ENCODE data around the gene APPBP2. TPM values are rescaled to one million over a fixed set of nuclear protein-coding genes. Genes with fewer than 3 reads are reported as not detected.

Gene APPBP2
- total RNA-seq, 4 donors from 2014 or later, result 27.0 to 48.3 (median 39.9) TPM

- no peaks in the 10 kb centered on the region for H3K27me3 ChIP-seq
- no peak for TF ChIP-seq EP300 (IDR thresholded peaks at IDR 0.05)
- no peak for TF ChIP-seq POLR2A (IDR thresholded peaks at IDR 0.05)
- TF ChIP-seq CTCF (IDR thresholded peaks at IDR 0.05), result no peak
- no peak overlapping the region for H3K27ac ChIP-seq
- H3K9me3 ChIP-seq, result no peaks in the 10 kb centered on the region
- no peak overlapping the region for H3K4me3 ChIP-seq
- DNase-seq (ENCODE audit: low spot score in 2 of 2), result no peak
- 78 to 82% methylated on average over 4 of the region's 4 CpGs for WGBS, 2 donors
- no peaks in the 10 kb centered on the region for H3K36me3 ChIP-seq
- H3K4me1 ChIP-seq, result peaks cover 0 to 15% (median 5%) of the 10 kb centered on the region in 4 donors
Measured at GRCh38 chr17:60395508-60396065, 130.5 kb downstream of the APPBP2 start.

DNA sequence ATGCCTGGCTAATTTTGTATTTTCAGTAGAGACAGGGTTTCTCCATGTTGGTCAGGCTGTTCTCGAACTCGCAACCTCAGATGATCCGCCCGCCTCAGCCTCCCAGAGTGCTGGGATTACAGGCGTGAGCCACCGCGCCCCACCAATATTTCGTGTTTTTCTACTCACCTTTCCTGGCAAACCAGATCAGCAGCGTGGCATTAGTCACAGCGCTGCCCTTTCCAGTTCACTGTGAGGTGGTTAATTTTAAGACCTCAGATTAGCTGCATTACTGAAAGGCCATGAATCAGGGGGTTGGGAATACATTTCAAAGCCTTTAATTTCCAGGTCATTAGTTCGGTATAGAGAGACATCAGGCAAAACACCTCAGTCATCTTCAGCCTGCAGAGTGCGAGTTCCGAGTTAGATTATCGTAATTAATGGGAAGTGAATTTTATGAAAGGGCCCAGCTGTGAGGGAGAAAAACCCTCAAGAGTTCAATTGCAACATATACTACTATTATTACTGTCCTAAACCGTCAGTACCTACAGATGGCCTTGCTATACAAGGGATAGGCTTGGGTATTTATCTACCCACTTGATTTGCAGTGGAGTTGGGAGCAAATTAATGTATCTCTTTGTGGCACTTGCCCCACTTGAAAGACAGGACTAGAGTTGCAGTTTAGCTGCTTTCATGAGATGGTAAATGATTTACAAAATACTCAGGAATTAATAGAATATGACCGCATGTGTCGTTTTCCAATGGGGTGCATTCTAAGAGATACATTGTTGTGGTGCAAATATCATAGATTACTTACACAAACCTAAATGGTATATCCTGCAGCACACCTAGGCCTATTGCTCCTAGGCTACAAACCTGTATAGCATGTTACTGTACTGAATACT is 132.0 kb downstream of the APPBP2 start:
- Histone ChIP-seq H3K27ac (no peak overlapping the region), H3K9me3 (no peaks in the 10 kb centered on the region)
- TF ChIP-seq EP300 (IDR thresholded peaks at IDR 0.05) (no peak), CTCF (IDR thresholded peaks at IDR 0.05) (no peak)

More for the DNA sequence above, 132.0 kb downstream of the APPBP2 start:
- H3K36me3 ChIP-seq, result no peaks in the 10 kb centered on the region
- no peak for DNase-seq (ENCODE audit: low spot score in 2 of 2)
- WGBS, 2 donors, result 87 to 91% methylated on average over 17 of the region's 17 CpGs
- H3K4me1 ChIP-seq, result peaks cover 0 to 30% (median 17%) of the 10 kb centered on the region in 4 donors
- no peak overlapping the region for H3K4me3 ChIP-seq
- no peaks in the 10 kb centered on the region for H3K27me3 ChIP-seq

Small RNA genes lying within 50 kb of the gene (small RNA-seq; reads per million reads assigned to genes)
- gene AC011921.2, result not detected

Other genes starting within 250 kb of the APPBP2 start
- gene USP32, start 134.1 kb downstream of the APPBP2 start, total RNA-seq, result 10 to 100 TPM; 49.6 to 64.7 (median 56.5) TPM
- not detected for gene CHCT1, start 103.8 kb downstream of the APPBP2 start, total RNA-seq
- gene PPM1D, start 74.0 kb upstream of the APPBP2 start, total RNA-seq, result 10 to 100 TPM; 14.9 to 25.9 (median 15.6) TPM
- 10 to 100 TPM; 26.4 to 48.1 (median 44.8) TPM for gene BCAS3, start 151.6 kb upstream of the APPBP2 start, total RNA-seq

Data from tibial nerve (tissue), 4 donors.